BJ (cell line): ENCODE data around the gene AOC1. TPM values are rescaled to one million over a fixed set of nuclear protein-coding genes. Genes with fewer than 3 reads are reported as not detected.

Source experiments
- CTCF ChIA-PET: fragments of 350-600 bp; formaldehyde crosslinking; extraction: SDS; loops from one replicate; lab custom pipeline; 2021; ENCODE audit warnings: antibody characterized with exemption, inconsistent platforms; lab: Yijun Ruan, JAX
- POLR2A ChIA-PET: fragments of 300-600 bp; sonication (Branson Sonifier 250); formaldehyde crosslinking; extraction: SDS; loops from one replicate; lab custom pipeline; 2021; ENCODE audit warnings: antibody characterized with exemption; lab: Charles Lee
- DNase-seq: peaks from one replicate; pipeline ENCODE4 v3.0.0-alpha.2; 2011; ENCODE audit warnings: low read depth
- H3K27me3 ChIP-seq: 2 replicates; pipeline ENCODE4 v1.6.0; 2011; ENCODE audit warnings: low read length; ENCODE audit not compliant: control insufficient read depth, insufficient read depth
- H3K36me3 ChIP-seq: 2 replicates; pipeline ENCODE4 v1.5.1; 2011; ENCODE audit warnings: low read length; ENCODE audit not compliant: control insufficient read depth, insufficient read depth
- H3K4me3 ChIP-seq: 2 replicates; pipeline ENCODE4 v1.5.1; 2011; ENCODE audit warnings: low read depth, mild to moderate bottlenecking, control low read depth, low read length
- polyA plus RNA-seq: library from polyadenylated mRNA; depleted of rRNA; stranded (reverse); fragments of >200 nt; gene quantifications from 2 replicates; pipeline ENCODE4 v1.2.3, GENCODE V29; 2011
- TF ChIP-seq, protein P1 (sequence below): IDR thresholded peaks from 2 replicates; pipeline ENCODE4 v1.5.1; 2011; ENCODE audit warnings: low read depth, mild to moderate bottlenecking, control low read depth, inconsistent platforms, low read length, moderate library complexity; ENCODE audit not compliant: insufficient read depth

AOC1 gene
- polyA plus RNA-seq, 1 experiment = not detected

DNA sequence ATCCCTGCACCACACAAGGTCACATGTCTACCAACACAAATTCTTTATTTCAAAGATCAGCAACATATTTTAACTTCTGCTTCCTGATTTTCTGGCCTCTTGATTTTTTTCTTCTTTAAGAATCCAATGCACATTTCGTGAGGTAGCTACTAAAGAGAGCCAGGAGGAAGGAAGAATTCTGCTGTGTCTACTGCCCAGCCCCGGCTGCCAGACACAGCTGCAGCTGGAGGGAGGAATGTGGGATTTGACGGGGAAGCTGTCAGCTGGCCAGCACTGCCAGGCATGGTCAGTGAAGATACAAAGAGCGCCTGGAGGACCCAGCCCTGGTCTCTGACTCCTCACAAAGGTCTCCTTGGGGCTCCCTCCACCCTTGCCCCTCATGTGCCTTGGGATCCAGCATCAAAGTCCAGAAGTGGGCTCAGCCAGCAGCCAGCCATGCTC lies 6.9 kb upstream of the AOC1 start:
- TF ChIP-seq, protein P1, sequence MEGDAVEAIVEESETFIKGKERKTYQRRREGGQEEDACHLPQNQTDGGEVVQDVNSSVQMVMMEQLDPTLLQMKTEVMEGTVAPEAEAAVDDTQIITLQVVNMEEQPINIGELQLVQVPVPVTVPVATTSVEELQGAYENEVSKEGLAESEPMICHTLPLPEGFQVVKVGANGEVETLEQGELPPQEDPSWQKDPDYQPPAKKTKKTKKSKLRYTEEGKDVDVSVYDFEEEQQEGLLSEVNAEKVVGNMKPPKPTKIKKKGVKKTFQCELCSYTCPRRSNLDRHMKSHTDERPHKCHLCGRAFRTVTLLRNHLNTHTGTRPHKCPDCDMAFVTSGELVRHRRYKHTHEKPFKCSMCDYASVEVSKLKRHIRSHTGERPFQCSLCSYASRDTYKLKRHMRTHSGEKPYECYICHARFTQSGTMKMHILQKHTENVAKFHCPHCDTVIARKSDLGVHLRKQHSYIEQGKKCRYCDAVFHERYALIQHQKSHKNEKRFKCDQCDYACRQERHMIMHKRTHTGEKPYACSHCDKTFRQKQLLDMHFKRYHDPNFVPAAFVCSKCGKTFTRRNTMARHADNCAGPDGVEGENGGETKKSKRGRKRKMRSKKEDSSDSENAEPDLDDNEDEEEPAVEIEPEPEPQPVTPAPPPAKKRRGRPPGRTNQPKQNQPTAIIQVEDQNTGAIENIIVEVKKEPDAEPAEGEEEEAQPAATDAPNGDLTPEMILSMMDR = no peak
- ChIA-PET POLR2A (no interaction called here), CTCF (no interaction called here)
- no peaks in the 10 kb centered on the region for H3K36me3 ChIP-seq
- no peak for DNase-seq
- H3K27me3 ChIP-seq = no peaks in the 10 kb centered on the region; the same call in 1 of the 2 replicates
- no peak overlapping the region for H3K4me3 ChIP-seq

DNA sequence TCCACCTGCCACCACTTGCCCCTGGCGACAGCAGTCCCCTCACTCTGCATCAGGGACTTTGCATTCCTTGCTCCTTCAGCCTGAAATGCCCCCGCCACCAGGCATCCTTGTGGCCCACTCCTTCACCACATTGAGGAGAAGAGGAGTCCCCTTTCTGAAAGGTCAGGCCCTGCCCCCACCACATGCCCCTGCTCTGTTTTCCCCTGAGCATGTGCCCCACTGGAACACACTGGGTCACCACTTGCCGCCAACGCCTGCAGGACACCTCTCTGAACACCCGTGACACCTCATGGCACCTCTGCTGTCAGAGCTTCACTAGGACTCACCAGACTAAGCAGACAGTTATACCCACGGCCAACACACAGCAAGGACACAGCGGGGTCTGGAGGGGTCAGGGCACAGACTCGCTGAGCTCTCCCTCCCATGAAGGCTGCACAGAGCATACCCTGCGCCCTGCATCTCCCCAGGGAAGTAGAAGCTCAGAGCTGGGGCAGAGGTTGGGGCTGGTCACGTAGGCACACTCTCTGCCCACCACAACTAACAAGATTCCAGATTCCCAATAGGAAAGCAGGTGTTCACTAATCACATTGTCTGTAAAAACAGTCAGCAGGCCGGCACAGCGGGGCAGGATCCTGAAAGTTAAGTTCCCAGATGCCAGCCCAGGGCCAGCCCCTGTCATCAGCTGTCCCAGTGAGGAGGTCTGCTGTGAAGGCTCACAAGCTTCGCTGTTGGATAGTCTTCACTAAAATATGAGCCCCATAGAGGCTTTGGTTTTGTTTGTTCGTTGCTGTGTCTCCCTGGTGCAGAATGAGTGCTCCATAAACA lies 5.8 kb upstream of the AOC1 start:
- TF ChIP-seq, protein P1 = no peak
- no peak for DNase-seq
- Histone ChIP-seq H3K4me3 (no peak overlapping the region), H3K36me3 (no peaks in the 10 kb centered on the region), H3K27me3 (no peaks in the 10 kb centered on the region; the same call in 1 of the 2 replicates)
- CTCF ChIA-PET = interaction anchor here (0.6 kb wide), 1 partner anchor 1439 kb away, joined by 3 read pairs; no protein-coding TSS in a partner anchor
- POLR2A ChIA-PET = no interaction called here

DNA sequence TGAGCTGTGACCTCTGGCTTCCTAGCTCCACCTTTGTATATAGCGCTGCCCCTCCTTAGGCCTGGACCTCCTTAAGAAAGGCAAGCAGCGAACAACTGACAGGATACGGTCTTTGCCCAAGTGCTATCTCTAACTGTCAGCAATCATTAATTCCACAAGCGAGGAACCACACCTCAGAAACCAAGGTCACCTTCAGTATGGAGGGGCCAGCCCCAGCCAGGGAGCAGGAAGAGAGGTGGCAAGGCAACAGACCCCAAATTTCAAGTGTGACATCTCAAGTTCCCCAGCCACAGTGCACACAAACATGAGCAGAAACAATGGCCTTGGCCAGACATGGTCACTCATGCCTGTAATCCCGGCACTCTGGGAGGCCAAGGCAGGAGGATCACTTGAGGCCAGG lies 4.8 kb upstream of the AOC1 start:
- Histone ChIP-seq H3K36me3 (no peaks in the 10 kb centered on the region), H3K27me3 (no peaks in the 10 kb centered on the region; the same call in 1 of the 2 replicates), H3K4me3 (no peak overlapping the region)
- POLR2A ChIA-PET = no interaction called here
- CTCF ChIA-PET = no interaction called here
- DNase-seq = no peak
- TF ChIP-seq, protein P1 = no peak

DNA sequence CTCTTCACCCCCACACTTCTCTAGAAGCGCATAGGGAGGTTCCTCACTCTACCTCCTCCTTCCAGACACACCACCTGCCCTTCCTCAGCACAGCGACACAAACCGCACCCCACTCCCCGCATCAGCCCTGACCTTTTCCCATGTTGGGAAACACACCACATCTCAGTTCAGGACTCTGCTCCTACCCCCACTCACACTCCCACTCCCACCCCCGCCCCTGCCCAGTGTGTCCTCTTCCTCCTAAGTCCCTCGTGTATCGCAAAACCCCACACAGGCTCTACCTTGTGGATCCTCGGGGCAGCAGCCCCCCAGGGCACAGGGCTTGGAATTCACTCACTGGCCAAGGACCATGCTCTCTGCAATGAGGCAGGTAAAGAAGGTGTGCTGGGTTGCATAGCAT lies 4.2 kb upstream of the AOC1 start:
- DNase-seq = no peak
- ChIA-PET POLR2A (no interaction called here), CTCF (no interaction called here)
- TF ChIP-seq, protein P1 = no peak
- Histone ChIP-seq H3K27me3 (no peaks in the 10 kb centered on the region; the same call in 1 of the 2 replicates), H3K36me3 (no peaks in the 10 kb centered on the region), H3K4me3 (no peak overlapping the region)

DNA sequence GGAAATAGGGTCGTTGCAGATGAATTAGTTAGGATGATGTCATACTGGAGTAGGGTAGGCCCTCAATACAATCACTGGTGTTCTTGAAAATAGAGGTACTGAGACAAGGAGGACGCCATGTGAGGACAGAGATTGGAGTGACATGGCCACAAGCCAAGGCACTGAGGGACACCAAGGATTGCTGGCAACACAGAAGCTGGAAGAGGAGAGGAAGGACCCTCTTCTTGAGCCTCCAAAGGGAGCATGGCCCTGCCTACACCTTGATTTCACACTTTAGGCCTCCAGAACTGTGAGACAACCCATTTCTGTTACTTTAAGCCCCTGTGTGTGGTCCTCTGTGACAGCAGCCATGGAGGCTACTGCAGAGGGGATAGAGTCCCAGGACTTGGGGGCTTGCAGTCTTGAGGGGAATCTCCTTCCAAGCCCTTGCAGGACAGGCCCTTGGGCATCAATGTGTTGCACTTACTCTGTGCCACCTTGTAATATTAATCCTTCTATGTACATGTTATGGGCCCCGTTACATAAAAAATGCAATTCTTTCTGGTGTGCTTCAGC lies 3.7 kb upstream of the AOC1 start:
- TF ChIP-seq, protein P1 = no peak
- H3K4me3 ChIP-seq = no peak overlapping the region

More for the DNA sequence above, 3.7 kb upstream of the AOC1 start:
- no peaks in the 10 kb centered on the region for H3K36me3 ChIP-seq
- ChIA-PET CTCF (no interaction called here), POLR2A (no interaction called here)
- no peak for DNase-seq
- no peaks in the 10 kb centered on the region; the same call in 1 of the 2 replicates for H3K27me3 ChIP-seq
